Measurements from ENCODE around the gene TRIM15. TPM values are rescaled to one million over a fixed set of nuclear protein-coding genes. Genes with fewer than 3 reads are reported as not detected.

Gene TRIM15
- total RNA-seq, 1 experiment from 2014 or later: 0.35 TPM

DNA sequence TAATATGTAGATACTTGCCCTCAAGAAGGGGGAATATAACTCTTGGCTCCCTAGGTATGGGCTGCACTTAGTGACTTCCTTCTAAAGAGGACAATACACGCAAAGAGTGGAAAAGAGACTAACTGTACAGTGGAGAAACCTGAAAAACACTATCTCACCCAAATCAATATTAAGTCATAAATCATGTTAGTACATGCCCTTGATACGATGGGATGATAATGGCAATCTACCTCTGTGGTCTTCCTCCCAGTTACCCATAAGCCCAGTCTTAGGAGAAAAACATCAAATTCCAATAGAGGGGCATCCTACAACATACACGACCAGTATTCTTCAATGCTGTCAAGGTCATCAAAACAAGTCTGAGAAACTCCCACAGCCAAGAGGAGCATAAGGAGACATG lies 48.6 kb downstream of the TRIM15 start:
- ATAC-seq (no peak), DNase-seq (ENCODE audit: low spot score) (no peak)
- H3K27me3 Mint-ChIP-seq (ENCODE audit: low read depth): peaks cover 21% of the 10 kb centered on the region
- no peak for TF ChIP-seq TCF7 (CRISPR knock-in tag; IDR thresholded peaks at IDR 0.05; ENCODE audit: low read depth)
- TF ChIP-seq GABPB1 (CRISPR knock-in tag; IDR thresholded peaks at IDR 0.05): 0 out of 2 replicates have a peak, but pooled peaks have one; percentile 17
- POLR2A ChIA-PET: no interaction called here
- peaks cover 53% of the 10 kb centered on the region for H3K4me1 Mint-ChIP-seq
- H3K36me3 Mint-ChIP-seq: no peaks in the 10 kb centered on the region; the same call in 1 of the 2 replicates
- H3K27ac Mint-ChIP-seq: peak overlapping the region; percentile 99
- H3K9me3 Mint-ChIP-seq: no peaks in the 10 kb centered on the region
- peak overlapping the region; percentile 97 for H3K4me3 Mint-ChIP-seq
- CTCF ChIA-PET: interaction anchor here (2.8 kb wide), 1 partner anchor 109 kb away, joined by 22 read pairs; no protein-coding TSS in a partner anchor

GRCh38 chr6:30212865-30213666 lies 49.7 kb downstream of the TRIM15 start, which contains the start of gene TRIM26:
Gene TRIM26, minus strand, starts transcription at chr6:30213406. Its CDS starts 14,303 bp downstream, at chr6:30199103.
- H3K27ac Mint-ChIP-seq: peak within 1 kb of the TSS; percentile 99
- H3K27me3 Mint-ChIP-seq (ENCODE audit: low read depth): peaks cover 21% of the 10 kb centered on the region
- ChIA-PET POLR2A (interaction anchor here (0.6 to 2.6 kb wide), 10 partner anchors 10 to 1917 kb away, joined by 3 to 20 read pairs (median 3); partner anchors contain the start of genes FKBPL and TRIM39), CTCF (interaction anchor here (0.5 to 2.8 kb wide), 15 partner anchors 15 to 254 kb away, joined by 3 to 22 read pairs (median 3); no protein-coding TSS in a partner anchor)
- H3K4me1 Mint-ChIP-seq: peaks cover 46% of the 10 kb centered on the region
- ATAC-seq (peak; percentile 89), DNase-seq (ENCODE audit: low spot score) (peak; percentile 98)
- peak within 1 kb of the TSS; percentile 97 for H3K4me3 Mint-ChIP-seq
- H3K9me3 Mint-ChIP-seq: no peaks in the 10 kb centered on the region
- H3K36me3 Mint-ChIP-seq: no peaks in the 10 kb centered on the region; the same call in 1 of the 2 replicates
- TF ChIP-seq, protein P1, sequence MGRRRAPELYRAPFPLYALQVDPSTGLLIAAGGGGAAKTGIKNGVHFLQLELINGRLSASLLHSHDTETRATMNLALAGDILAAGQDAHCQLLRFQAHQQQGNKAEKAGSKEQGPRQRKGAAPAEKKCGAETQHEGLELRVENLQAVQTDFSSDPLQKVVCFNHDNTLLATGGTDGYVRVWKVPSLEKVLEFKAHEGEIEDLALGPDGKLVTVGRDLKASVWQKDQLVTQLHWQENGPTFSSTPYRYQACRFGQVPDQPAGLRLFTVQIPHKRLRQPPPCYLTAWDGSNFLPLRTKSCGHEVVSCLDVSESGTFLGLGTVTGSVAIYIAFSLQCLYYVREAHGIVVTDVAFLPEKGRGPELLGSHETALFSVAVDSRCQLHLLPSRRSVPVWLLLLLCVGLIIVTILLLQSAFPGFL (CRISPR knock-in tag; IDR thresholded peaks at IDR 0.05; ENCODE audit: borderline replicate concordance): no peak
- peak; percentile 51; the same call in 1 of the 2 replicates for TF ChIP-seq ZNF416 (CRISPR knock-in tag; IDR thresholded peaks at IDR 0.05)
- peak; percentile 16; the same call in 1 of the 2 replicates for TF ChIP-seq NR1H2 (CRISPR knock-in tag; IDR thresholded peaks at IDR 0.05)
- TF ChIP-seq ZNF423 (CRISPR knock-in tag; IDR thresholded peaks at IDR 0.05): peak; percentile 15; the same call in 1 of the 2 replicates
- peak; percentile 55 for TF ChIP-seq CREM (CRISPR knock-in tag; IDR thresholded peaks at IDR 0.05)
- TF ChIP-seq TEAD1 (CRISPR knock-in tag; IDR thresholded peaks at IDR 0.05): peak; percentile 61
- TF ChIP-seq USF1 (CRISPR knock-in tag; IDR thresholded peaks at IDR 0.05): no peak
- 0 out of 2 replicates have a peak, but pooled peaks have one; percentile 35 for TF ChIP-seq JUN (CRISPR knock-in tag; IDR thresholded peaks at IDR 0.05)
- TF ChIP-seq ZNF232 (CRISPR knock-in tag; IDR thresholded peaks at IDR 0.05): 0 out of 2 replicates have a peak, but pooled peaks have one; percentile 55
- peak; percentile 74 for TF ChIP-seq FOXP4 (CRISPR knock-in tag; IDR thresholded peaks at IDR 0.05)
- TF ChIP-seq FOXK1 (CRISPR knock-in tag; IDR thresholded peaks at IDR 0.05): peak; percentile 34
- peak; percentile 34; the same call in 1 of the 2 replicates for TF ChIP-seq E2F5 (CRISPR knock-in tag; IDR thresholded peaks at IDR 0.05)
- TF ChIP-seq ZBTB43 (CRISPR knock-in tag; IDR thresholded peaks at IDR 0.05): 0 out of 2 replicates have a peak, but pooled peaks have one; percentile 10
- peak; percentile 61; the same call in 1 of the 2 replicates for TF ChIP-seq HMGXB4 (CRISPR knock-in tag; IDR thresholded peaks at IDR 0.05)
- TF ChIP-seq MAX (CRISPR knock-in tag; IDR thresholded peaks at IDR 0.05): peak; percentile 71
- TF ChIP-seq, protein P2, sequence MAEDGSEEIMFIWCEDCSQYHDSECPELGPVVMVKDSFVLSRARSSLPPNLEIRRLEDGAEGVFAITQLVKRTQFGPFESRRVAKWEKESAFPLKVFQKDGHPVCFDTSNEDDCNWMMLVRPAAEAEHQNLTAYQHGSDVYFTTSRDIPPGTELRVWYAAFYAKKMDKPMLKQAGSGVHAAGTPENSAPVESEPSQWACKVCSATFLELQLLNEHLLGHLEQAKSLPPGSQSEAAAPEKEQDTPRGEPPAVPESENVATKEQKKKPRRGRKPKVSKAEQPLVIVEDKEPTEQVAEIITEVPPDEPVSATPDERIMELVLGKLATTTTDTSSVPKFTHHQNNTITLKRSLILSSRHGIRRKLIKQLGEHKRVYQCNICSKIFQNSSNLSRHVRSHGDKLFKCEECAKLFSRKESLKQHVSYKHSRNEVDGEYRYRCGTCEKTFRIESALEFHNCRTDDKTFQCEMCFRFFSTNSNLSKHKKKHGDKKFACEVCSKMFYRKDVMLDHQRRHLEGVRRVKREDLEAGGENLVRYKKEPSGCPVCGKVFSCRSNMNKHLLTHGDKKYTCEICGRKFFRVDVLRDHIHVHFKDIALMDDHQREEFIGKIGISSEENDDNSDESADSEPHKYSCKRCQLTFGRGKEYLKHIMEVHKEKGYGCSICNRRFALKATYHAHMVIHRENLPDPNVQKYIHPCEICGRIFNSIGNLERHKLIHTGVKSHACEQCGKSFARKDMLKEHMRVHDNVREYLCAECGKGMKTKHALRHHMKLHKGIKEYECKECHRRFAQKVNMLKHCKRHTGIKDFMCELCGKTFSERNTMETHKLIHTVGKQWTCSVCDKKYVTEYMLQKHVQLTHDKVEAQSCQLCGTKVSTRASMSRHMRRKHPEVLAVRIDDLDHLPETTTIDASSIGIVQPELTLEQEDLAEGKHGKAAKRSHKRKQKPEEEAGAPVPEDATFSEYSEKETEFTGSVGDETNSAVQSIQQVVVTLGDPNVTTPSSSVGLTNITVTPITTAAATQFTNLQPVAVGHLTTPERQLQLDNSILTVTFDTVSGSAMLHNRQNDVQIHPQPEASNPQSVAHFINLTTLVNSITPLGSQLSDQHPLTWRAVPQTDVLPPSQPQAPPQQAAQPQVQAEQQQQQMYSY (CRISPR knock-in tag; IDR thresholded peaks at IDR 0.05): peak; percentile 77
- TF ChIP-seq, protein P3, sequence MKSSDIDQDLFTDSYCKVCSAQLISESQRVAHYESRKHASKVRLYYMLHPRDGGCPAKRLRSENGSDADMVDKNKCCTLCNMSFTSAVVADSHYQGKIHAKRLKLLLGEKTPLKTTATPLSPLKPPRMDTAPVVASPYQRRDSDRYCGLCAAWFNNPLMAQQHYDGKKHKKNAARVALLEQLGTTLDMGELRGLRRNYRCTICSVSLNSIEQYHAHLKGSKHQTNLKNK (CRISPR knock-in tag; IDR thresholded peaks at IDR 0.05): no peak
- TF ChIP-seq FOXP1 (CRISPR knock-in tag; IDR thresholded peaks at IDR 0.05; ENCODE audit: borderline replicate concordance): peak; percentile 13; the same call in 1 of the 2 replicates
